GM12872 (cell line): ENCODE data around the gene MSH3.

Source experiments
- CTCF ChIP-seq: IDR thresholded peaks from 3 replicates; pipeline ENCODE4 v1.5.1; 2011; ENCODE audit warnings: low read depth, mild to moderate bottlenecking, low read length, moderate library complexity; ENCODE audit not compliant: insufficient read depth

MSH3 gene

GRCh38 chr5:80715887-80716286, 61.4 kb downstream of the MSH3 start:
- no peak for TF ChIP-seq CTCF

GRCh38 chr5:80720181-80720580, 65.7 kb downstream of the MSH3 start:
- TF ChIP-seq CTCF = no peak

GRCh38 chr5:80722916-80723315, 68.5 kb downstream of the MSH3 start:
- no peak for TF ChIP-seq CTCF

GRCh38 chr5:80725446-80725845, 71.0 kb downstream of the MSH3 start:
- no peak for TF ChIP-seq CTCF

GRCh38 chr5:80736730-80737129, 82.3 kb downstream of the MSH3 start:
- no peak for TF ChIP-seq CTCF

- TF ChIP-seq CTCF = no peak
These were observed 84.0 kb downstream of the MSH3 start for GRCh38 chr5:80738466-80738865.

GRCh38 chr5:80739057-80739456, 84.6 kb downstream of the MSH3 start:
- TF ChIP-seq CTCF = no peak

GRCh38 chr5:80739496-80739895, 85.0 kb downstream of the MSH3 start:
- TF ChIP-seq CTCF = no peak
